ENCODE results near the gene RNPEPL1. TPM values are rescaled to one million over a fixed set of nuclear protein-coding genes. Genes with fewer than 3 reads are reported as not detected.

RNPEPL1 gene
- total and polyA plus RNA-seq, 10 of the 15 experiments (the other 5 are each of a cell fraction or from before 2014, with no cell fraction given) = 0.24 to 49.5 (median 6.8) TPM

DNA sequence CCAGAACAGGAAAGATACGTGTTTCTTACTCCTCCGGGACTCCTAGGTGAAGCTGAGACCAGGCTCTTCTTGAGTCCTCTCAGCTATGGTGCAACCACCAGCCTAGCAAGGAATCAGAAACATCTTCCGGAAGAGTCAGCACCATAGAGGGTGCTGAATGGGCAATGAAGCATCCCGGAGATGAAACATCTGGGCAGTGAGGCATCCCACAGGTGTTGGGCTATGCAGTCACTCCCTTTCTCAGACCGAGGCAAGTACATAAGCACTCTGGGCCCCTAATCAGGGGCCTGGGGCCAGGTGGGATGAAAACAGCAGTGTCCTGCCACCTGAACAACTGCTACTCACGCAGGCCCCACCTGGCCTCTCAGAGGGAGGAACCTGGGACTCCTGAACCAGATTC, 16.8 kb downstream of the RNPEPL1 start (continued):
- TF ChIP-seq, protein P1, sequence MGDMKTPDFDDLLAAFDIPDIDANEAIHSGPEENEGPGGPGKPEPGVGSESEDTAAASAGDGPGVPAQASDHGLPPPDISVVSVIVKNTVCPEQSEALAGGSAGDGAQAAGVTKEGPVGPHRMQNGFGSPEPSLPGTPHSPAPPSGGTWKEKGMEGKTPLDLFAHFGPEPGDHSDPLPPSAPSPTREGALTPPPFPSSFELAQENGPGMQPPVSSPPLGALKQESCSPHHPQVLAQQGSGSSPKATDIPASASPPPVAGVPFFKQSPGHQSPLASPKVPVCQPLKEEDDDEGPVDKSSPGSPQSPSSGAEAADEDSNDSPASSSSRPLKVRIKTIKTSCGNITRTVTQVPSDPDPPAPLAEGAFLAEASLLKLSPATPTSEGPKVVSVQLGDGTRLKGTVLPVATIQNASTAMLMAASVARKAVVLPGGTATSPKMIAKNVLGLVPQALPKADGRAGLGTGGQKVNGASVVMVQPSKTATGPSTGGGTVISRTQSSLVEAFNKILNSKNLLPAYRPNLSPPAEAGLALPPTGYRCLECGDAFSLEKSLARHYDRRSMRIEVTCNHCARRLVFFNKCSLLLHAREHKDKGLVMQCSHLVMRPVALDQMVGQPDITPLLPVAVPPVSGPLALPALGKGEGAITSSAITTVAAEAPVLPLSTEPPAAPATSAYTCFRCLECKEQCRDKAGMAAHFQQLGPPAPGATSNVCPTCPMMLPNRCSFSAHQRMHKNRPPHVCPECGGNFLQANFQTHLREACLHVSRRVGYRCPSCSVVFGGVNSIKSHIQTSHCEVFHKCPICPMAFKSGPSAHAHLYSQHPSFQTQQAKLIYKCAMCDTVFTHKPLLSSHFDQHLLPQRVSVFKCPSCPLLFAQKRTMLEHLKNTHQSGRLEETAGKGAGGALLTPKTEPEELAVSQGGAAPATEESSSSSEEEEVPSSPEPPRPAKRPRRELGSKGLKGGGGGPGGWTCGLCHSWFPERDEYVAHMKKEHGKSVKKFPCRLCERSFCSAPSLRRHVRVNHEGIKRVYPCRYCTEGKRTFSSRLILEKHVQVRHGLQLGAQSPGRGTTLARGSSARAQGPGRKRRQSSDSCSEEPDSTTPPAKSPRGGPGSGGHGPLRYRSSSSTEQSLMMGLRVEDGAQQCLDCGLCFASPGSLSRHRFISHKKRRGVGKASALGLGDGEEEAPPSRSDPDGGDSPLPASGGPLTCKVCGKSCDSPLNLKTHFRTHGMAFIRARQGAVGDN (IDR thresholded peaks at IDR 0.05) = no peak
- TF ChIP-seq SRF (IDR thresholded peaks at IDR 0.05; ENCODE audit: low read depth in 2 of 2, low read length in 2 of 2) (peak in 1 of 2 experiments; percentile 67; a peak in 1 of 4 replicates), TAF1 (IDR thresholded peaks at IDR 0.05; ENCODE audit: borderline replicate concordance, low read depth, low read length) (0 out of 2 replicates have a peak, but pooled peaks have one; percentile 4)

DNA sequence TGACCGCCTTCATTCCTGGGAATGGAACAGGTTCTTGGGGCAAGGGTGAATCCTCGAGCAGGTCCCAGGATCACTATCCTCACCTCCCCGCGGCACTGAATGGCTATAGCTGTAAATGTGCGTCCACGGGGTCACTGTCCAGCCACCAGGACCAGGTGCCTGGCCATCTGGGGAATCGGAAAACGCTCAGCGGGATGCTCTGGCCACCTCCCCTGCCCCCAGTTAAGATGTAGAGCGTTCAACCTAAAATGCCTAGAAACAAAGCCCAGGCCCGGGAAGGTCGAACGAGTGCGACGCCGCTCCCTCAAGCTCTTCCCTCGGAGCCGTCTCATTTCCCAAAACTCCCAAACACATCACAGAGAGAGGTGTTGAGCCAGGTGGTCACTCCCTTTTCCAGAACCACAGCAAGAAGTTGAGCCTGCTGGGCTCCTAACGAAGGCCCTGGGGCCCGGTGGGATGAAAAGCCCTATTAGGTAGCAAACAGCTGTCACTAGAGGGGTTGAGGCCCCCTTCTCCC, 17.5 kb downstream of the RNPEPL1 start:
- POLR2A ChIA-PET = interaction anchor here (0.8 to 6.7 kb wide), 13 partner anchors 11 to 453 kb away, joined by 3 to 233 read pairs (median 6); partner anchors contain the start of genes DUSP28, GPR35 and RNPEPL1
- ATAC-seq = no peak
- TF ChIP-seq MEF2A (IDR thresholded peaks at IDR 0.05; ENCODE audit: insufficient read depth, low read depth, low read length) (no peak), MTA2 (IDR thresholded peaks at IDR 0.05; ENCODE audit: low read depth) (no peak), POU2F2 (IDR thresholded peaks at IDR 0.05; ENCODE audit: borderline replicate concordance, low read depth, low read length) (no peak), BMI1 (IDR thresholded peaks at IDR 0.05; ENCODE audit: borderline replicate concordance) (no peak), HDAC6 (IDR thresholded peaks at IDR 0.05; ENCODE audit: unreplicated experiment) (peak; percentile 49), HDAC2 (IDR thresholded peaks at IDR 0.05) (0 out of 2 replicates have a peak, but pooled peaks have one; percentile 37), NFYB (IDR thresholded peaks at IDR 0.05; ENCODE audit: insufficient read depth, low read depth, low read length) (no peak)
- TF ChIP-seq, protein P2, sequence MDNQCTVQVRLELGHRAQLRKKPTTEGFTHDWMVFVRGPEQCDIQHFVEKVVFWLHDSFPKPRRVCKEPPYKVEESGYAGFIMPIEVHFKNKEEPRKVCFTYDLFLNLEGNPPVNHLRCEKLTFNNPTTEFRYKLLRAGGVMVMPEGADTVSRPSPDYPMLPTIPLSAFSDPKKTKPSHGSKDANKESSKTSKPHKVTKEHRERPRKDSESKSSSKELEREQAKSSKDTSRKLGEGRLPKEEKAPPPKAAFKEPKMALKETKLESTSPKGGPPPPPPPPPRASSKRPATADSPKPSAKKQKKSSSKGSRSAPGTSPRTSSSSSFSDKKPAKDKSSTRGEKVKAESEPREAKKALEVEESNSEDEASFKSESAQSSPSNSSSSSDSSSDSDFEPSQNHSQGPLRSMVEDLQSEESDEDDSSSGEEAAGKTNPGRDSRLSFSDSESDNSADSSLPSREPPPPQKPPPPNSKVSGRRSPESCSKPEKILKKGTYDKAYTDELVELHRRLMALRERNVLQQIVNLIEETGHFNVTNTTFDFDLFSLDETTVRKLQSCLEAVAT (IDR thresholded peaks at IDR 0.05) = peak; percentile 73; the same call in 1 of the 2 replicates
- TF ChIP-seq, protein P3, sequence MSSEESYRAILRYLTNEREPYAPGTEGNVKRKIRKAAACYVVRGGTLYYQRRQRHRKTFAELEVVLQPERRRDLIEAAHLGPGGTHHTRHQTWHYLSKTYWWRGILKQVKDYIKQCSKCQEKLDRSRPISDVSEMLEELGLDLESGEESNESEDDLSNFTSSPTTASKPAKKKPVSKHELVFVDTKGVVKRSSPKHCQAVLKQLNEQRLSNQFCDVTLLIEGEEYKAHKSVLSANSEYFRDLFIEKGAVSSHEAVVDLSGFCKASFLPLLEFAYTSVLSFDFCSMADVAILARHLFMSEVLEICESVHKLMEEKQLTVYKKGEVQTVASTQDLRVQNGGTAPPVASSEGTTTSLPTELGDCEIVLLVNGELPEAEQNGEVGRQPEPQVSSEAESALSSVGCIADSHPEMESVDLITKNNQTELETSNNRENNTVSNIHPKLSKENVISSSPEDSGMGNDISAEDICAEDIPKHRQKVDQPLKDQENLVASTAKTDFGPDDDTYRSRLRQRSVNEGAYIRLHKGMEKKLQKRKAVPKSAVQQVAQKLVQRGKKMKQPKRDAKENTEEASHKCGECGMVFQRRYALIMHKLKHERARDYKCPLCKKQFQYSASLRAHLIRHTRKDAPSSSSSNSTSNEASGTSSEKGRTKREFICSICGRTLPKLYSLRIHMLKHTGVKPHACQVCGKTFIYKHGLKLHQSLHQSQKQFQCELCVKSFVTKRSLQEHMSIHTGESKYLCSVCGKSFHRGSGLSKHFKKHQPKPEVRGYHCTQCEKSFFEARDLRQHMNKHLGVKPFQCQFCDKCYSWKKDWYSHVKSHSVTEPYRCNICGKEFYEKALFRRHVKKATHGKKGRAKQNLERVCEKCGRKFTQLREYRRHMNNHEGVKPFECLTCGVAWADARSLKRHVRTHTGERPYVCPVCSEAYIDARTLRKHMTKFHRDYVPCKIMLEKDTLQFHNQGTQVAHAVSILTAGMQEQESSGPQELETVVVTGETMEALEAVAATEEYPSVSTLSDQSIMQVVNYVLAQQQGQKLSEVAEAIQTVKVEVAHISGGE (CRISPR knock-in tag; IDR thresholded peaks at IDR 0.05) = no peak
- FAIRE-seq = no peak
- CTCF ChIA-PET = interaction anchor here (1.4 to 11.9 kb wide), 5 partner anchors 13 to 72 kb away, joined by 3 to 196 read pairs (median 25); partner anchors contain the start of genes ANKMY1, DUSP28 and RNPEPL1
- RAD21 ChIA-PET (ENCODE audit: unreplicated experiment) = interaction anchor here (2.4 to 10.9 kb wide), 4 partner anchors 17 to 71 kb away, joined by 7 to 206 read pairs (median 30); partner anchors contain the start of genes ANKMY1, DUSP28 and RNPEPL1
- H4K20me1 ChIP-seq (ENCODE audit: control insufficient read depth, insufficient read depth) = no peaks in the 10 kb centered on the region; the same call in 1 of the 2 replicates
- no peaks in the 10 kb centered on the region for H3K27me3 ChIP-seq (replicated peaks in 1 of 2; ENCODE audit: control insufficient read depth in 2 of 2, insufficient read depth in 2 of 2, low read length in 1 of 2)
- H3K9me3 ChIP-seq (replicated peaks; ENCODE audit: control insufficient read depth, insufficient read depth, low read length) = no peaks in the 10 kb centered on the region; the same call in 1 of the 3 replicates
- H3K9ac ChIP-seq (ENCODE audit: control insufficient read depth, insufficient read depth, low read length) = peak overlapping the region; percentile 84
- SMC1A ChIA-PET (ENCODE audit: uncharacterized antibody, unreplicated experiment) = interaction anchor here (0.9 to 6.4 kb wide), 6 partner anchors 17 to 564 kb away, joined by 3 to 124 read pairs (median 10); partner anchors contain the start of genes ANKMY1, DUSP28 and PASK
- under 1% methylated on average over 20 of the region's 20 CpGs for WGBS (ENCODE audit: insufficient coverage, insufficient replicate concordance, low lambda C conversion rate, missing lambda C conversion rate)
- H3K79me2 ChIP-seq (ENCODE audit: control insufficient read depth, insufficient read depth, low read length) = peaks cover 50% of the 10 kb centered on the region
- H3K36me3 ChIP-seq (ENCODE audit: control insufficient read depth in 2 of 2, insufficient read depth in 2 of 2, low read length in 1 of 2) = peaks cover 0 to 2% of the 10 kb centered on the region in 2 experiments; a peak in 2 of 4 replicates
- peak overlapping the region; percentile 92 for H3K27ac ChIP-seq (ENCODE audit: control insufficient read depth, insufficient read depth)
- intact Hi-C loops (cut with micrococcal nuclease; ENCODE audit: unreplicated experiment) = loop anchor here (1.0 to 2.0 kb wide), 2 partner anchors 35 to 71 kb away; no protein-coding TSS in a partner anchor
- H3K4me2 ChIP-seq (ENCODE audit: control insufficient read depth, insufficient read depth) = peak overlapping the region; percentile 73
- TSS peak; percentile 92 for BruUV-seq (replicated peaks)
- in situ Hi-C loops (cut with MboI) = no loop called here
- H3K4me1 ChIP-seq (ENCODE audit: control insufficient read depth, insufficient read depth, low read length) = peaks cover 36% of the 10 kb centered on the region
- DNase-seq (ENCODE audit: low read depth, low spot score) = no peak
- no peak overlapping the region for H2AFZ ChIP-seq (ENCODE audit: control insufficient read depth, low read depth, low read length)
- peak overlapping the region; percentile 95 for H3K4me3 ChIP-seq

Data from GM12878 (cell line).